CD8-positive, alpha-beta memory T cell (primary cell): ENCODE measurements around the gene GRID1. TPM values are rescaled to one million over a fixed set of nuclear protein-coding genes. Genes with fewer than 3 reads are reported as not detected.

Experiments
- CTCF ChIA-PET: fragments of 350-600 bp; sonication (Branson Sonifier 250); formaldehyde crosslinking; loops from one replicate; lab custom pipeline; 2021; ENCODE audit warnings: antibody characterized with exemption; lab: Charles Lee
- POLR2A ChIA-PET: fragments of 350-600 bp; sonication (Branson Sonifier 250); formaldehyde crosslinking; loops from one replicate; lab custom pipeline; 2021; ENCODE audit warnings: antibody characterized with exemption; lab: Charles Lee
- DNase-seq, 5 donors: peaks; one replicate each; pipeline versions ENCODE4 v3.0.0 to v3.0.0-alpha.2; 2020 to 2022; ENCODE audit warnings: mixed read lengths in 1 of 5
- H3K27ac ChIP-seq: one replicate; pipeline ENCODE4 v1.7.0; 2013; ENCODE audit warnings: low read depth, mild to moderate bottlenecking, low read length, moderate library complexity
- H3K27me3 ChIP-seq: 2 replicates; pipeline ENCODE4 v1.7.0; 2013; ENCODE audit warnings: low read length, mild to moderate bottlenecking; ENCODE audit not compliant: insufficient read depth, poor library complexity, severe bottlenecking
- H3K36me3 ChIP-seq: 2 replicates; pipeline ENCODE4 v1.7.0; 2013; ENCODE audit warnings: mild to moderate bottlenecking, low read length, moderate library complexity; ENCODE audit not compliant: insufficient read depth
- H3K4me1 ChIP-seq: 2 replicates; pipeline ENCODE4 v1.7.0; 2013; ENCODE audit warnings: mild to moderate bottlenecking, low read length, moderate library complexity; ENCODE audit not compliant: insufficient read depth
- H3K4me3 ChIP-seq: 2 replicates; pipeline ENCODE4 v1.7.0; 2013; ENCODE audit warnings: mild to moderate bottlenecking, low read length
- H3K9me3 ChIP-seq: 2 replicates; pipeline ENCODE4 v1.7.0; 2013; ENCODE audit warnings: mild to moderate bottlenecking, low read length
- H3K27ac Mint-ChIP-seq, 8 donors: one replicate each; pipeline ENCODE4 v1.8.0; 2020 to 2021; ENCODE audit warnings: mixed read lengths in 8 of 8, mild to moderate bottlenecking in 6 of 8, inconsistent platforms in 3 of 8, moderate library complexity in 3 of 8
- H3K27me3 Mint-ChIP-seq, 2 donors: one replicate each; pipeline ENCODE4 v1.8.0; 2020 to 2021; ENCODE audit warnings: mixed read lengths in 2 of 2, mild to moderate bottlenecking in 1 of 2, moderate library complexity in 1 of 2
- H3K36me3 Mint-ChIP-seq, 3 donors: one replicate each; pipeline ENCODE4 v1.8.0; 2020 to 2021; ENCODE audit warnings: mixed read lengths in 3 of 3, inconsistent platforms in 1 of 3, mild to moderate bottlenecking in 1 of 3
- H3K4me1 Mint-ChIP-seq, 3 donors: one replicate each; pipeline ENCODE4 v1.8.0; 2020 to 2021; ENCODE audit warnings: mixed read lengths in 3 of 3, inconsistent platforms in 1 of 3, mild to moderate bottlenecking in 1 of 3
- H3K4me3 Mint-ChIP-seq, 7 donors: one replicate each; pipeline ENCODE4 v1.8.0; 2020 to 2021; ENCODE audit warnings: mixed read lengths in 7 of 7, mild to moderate bottlenecking in 6 of 7, moderate library complexity in 4 of 7, inconsistent platforms in 2 of 7
- H3K9me3 Mint-ChIP-seq, 5 donors: one replicate each; pipeline ENCODE4 v1.8.0; 2020 to 2022; ENCODE audit warnings: mixed read lengths in 5 of 5, mild to moderate bottlenecking in 3 of 5, moderate library complexity in 2 of 5, inconsistent platforms in 1 of 5
- polyA plus RNA-seq: library from polyadenylated mRNA; unstranded; fragments of 300-500 nt; fragmentation: Illumina TruSeq; gene quantifications from one replicate; pipeline ENCODE4 v1.2.3, GENCODE V29; 2021
- total RNA-seq, 2 experiments: library from RNA; stranded (reverse); gene quantifications; one replicate each; pipeline ENCODE4 v1.2.3, GENCODE V29; 2021

GRID1 gene
- total and polyA plus RNA-seq, 3 experiments from 2014 or later, result not detected

GRCh38 chr10:86284355-86285105 is 82.1 kb downstream of the GRID1 start:
- Histone ChIP-seq H3K9me3 (no peaks in the 10 kb centered on the region), H3K27me3 (no peaks in the 10 kb centered on the region), H3K4me1 (no peaks in the 10 kb centered on the region), H3K36me3 (no peaks in the 10 kb centered on the region), H3K4me3 (no peak overlapping the region), H3K27ac (no peak overlapping the region)
- Mint-ChIP-seq H3K9me3 (peaks cover 0 to 5% (median 1%) of the 10 kb centered on the region in 5 donors), H3K27ac (no peak overlapping the region), H3K4me3 (no peak overlapping the region), H3K4me1 (no peaks in the 10 kb centered on the region), H3K27me3 (peaks cover 14 to 21% of the 10 kb centered on the region in 2 donors), H3K36me3 (no peaks in the 10 kb centered on the region)
- CTCF ChIA-PET, result no interaction called here
- POLR2A ChIA-PET, result no interaction called here
- DNase-seq, result no peak

DNA sequence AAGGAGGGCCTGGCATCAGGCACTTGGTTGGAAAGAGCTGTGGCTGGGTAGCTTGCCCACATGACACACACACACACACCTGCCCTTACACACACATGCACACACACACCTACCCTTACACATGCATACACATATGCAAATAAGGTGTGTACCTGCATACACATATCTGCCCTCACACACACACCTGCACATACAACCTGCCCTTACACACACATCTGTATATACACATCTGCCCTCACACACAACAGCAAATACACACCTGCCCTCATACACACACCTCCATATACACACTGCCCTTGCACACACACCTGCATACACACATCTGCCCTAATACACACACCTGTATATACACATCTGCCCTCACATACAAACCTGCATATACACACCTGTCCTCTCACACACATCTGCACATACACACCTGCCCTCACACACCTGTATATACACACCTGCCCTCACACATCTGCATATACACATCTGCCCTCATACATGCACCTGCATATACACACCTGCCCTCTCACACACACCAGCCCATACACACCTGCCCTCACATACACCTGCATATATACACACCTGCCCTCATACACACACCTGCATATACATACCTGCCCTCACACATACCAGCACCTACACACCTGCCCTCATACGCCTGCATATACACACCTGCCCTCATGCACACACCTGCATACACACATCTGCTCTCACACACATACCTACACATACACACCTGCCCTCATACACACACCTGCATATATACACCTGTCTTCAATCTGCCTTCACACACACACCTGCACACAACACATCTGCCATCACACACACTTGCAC is 82.9 kb downstream of the GRID1 start:
- Mint-ChIP-seq H3K36me3 (no peaks in the 10 kb centered on the region), H3K4me1 (no peaks in the 10 kb centered on the region), H3K27me3 (peaks cover 14 to 21% of the 10 kb centered on the region in 2 donors), H3K4me3 (no peak overlapping the region), H3K9me3 (peaks cover under 1 to 12% (median 3%) of the 10 kb centered on the region in 5 donors), H3K27ac (no peak overlapping the region)
- ChIA-PET CTCF (no interaction called here), POLR2A (no interaction called here)
- no peak for DNase-seq
- no peaks in the 10 kb centered on the region for H3K4me1 ChIP-seq
- H3K9me3 ChIP-seq, result no peaks in the 10 kb centered on the region
- H3K36me3 ChIP-seq, result no peaks in the 10 kb centered on the region
- H3K27me3 ChIP-seq, result no peaks in the 10 kb centered on the region
- no peak overlapping the region for H3K4me3 ChIP-seq
- H3K27ac ChIP-seq, result no peak overlapping the region

- ChIA-PET CTCF (no interaction called here), POLR2A (no interaction called here)
- Histone ChIP-seq H3K27me3 (no peaks in the 10 kb centered on the region), H3K4me1 (no peaks in the 10 kb centered on the region), H3K9me3 (no peaks in the 10 kb centered on the region), H3K27ac (no peak overlapping the region), H3K36me3 (no peaks in the 10 kb centered on the region), H3K4me3 (no peak overlapping the region)
- Mint-ChIP-seq H3K4me1 (no peaks in the 10 kb centered on the region), H3K27ac (peak overlapping the region in 1 of 8 donors; percentile 29), H3K9me3 (peaks cover 4 to 12% (median 6%) of the 10 kb centered on the region in 5 donors), H3K36me3 (no peaks in the 10 kb centered on the region), H3K27me3 (peaks cover 14 to 21% of the 10 kb centered on the region in 2 donors), H3K4me3 (no peak overlapping the region)
- DNase-seq, result no peak
Observed at GRCh38 chr10:86282664-86283465, 83.7 kb downstream of the GRID1 start.

- H3K36me3 Mint-ChIP-seq, result no peaks in the 10 kb centered on the region
- H3K4me1 Mint-ChIP-seq, result no peaks in the 10 kb centered on the region
- H3K27me3 Mint-ChIP-seq, result peaks cover 14 to 21% of the 10 kb centered on the region in 2 donors
- Histone ChIP-seq H3K27me3 (no peaks in the 10 kb centered on the region), H3K9me3 (no peaks in the 10 kb centered on the region), H3K27ac (no peak overlapping the region), H3K4me1 (no peaks in the 10 kb centered on the region), H3K36me3 (no peaks in the 10 kb centered on the region), H3K4me3 (no peak overlapping the region)
- POLR2A ChIA-PET, result no interaction called here
- CTCF ChIA-PET, result no interaction called here
- H3K27ac Mint-ChIP-seq, result no peak overlapping the region
- DNase-seq, result no peak
- H3K9me3 Mint-ChIP-seq, result peaks cover 5 to 15% (median 12%) of the 10 kb centered on the region in 5 donors
- no peak overlapping the region for H3K4me3 Mint-ChIP-seq
Observed at GRCh38 chr10:86281396-86281795, 85.2 kb downstream of the GRID1 start.

GRCh38 chr10:86269332-86269731 is 97.3 kb downstream of the GRID1 start:
- Histone ChIP-seq H3K9me3 (no peaks in the 10 kb centered on the region), H3K36me3 (no peaks in the 10 kb centered on the region), H3K27ac (no peak overlapping the region), H3K4me3 (no peak overlapping the region), H3K27me3 (no peaks in the 10 kb centered on the region), H3K4me1 (no peaks in the 10 kb centered on the region)
- H3K27ac Mint-ChIP-seq, result no peak overlapping the region
- no peak for DNase-seq
- no peaks in the 10 kb centered on the region for H3K4me1 Mint-ChIP-seq
- CTCF ChIA-PET, result no interaction called here
- H3K27me3 Mint-ChIP-seq, result peaks cover 6 to 27% of the 10 kb centered on the region in 2 donors
- H3K9me3 Mint-ChIP-seq, result peaks cover 2 to 18% (median 8%) of the 10 kb centered on the region in 5 donors
- POLR2A ChIA-PET, result no interaction called here
- no peaks in the 10 kb centered on the region for H3K36me3 Mint-ChIP-seq
- H3K4me3 Mint-ChIP-seq, result no peak overlapping the region

DNA sequence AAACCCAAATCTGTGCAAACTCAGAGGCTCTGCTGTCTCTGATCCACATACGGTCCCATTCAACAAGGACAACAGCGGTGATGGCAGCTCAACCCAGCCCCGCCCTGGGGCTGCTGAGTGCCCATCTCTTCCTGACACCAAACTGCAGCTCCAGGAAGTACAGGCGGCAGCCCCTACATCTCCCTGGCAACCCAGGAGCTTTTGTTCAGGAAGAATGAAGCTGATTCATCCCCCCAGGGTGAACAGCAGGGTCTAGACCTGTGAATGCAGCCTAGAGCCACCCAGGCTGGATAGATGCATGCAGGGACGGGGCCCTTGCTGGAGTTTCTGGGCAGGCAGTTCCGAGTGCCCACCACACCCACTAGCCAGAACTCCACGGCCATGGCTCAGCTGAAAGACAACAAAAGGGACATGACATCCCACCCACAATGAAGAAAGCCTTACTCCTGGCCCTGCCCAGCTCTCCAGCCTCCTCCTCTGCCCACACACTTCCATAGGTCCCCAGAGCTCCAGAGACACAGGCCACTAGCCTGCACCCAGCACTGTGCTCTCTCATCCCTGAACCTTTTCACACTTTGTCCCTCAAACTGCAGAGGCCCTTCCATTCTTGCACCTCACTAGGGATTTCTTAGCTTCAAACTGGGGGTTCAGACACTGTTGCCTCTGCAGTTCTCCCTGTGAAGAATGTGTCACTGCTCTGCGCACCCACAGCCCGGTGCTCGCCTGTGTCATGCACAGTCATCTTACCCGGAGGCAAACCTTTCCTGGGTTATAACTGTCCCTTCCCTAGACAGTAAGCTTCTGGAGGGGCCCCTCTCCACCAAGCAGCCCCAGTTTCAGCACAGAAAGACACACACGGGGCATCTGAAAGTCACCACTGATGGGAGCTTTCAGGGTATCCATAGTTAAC is 99.1 kb downstream of the GRID1 start:
- Histone ChIP-seq H3K27ac (no peak overlapping the region), H3K36me3 (no peaks in the 10 kb centered on the region), H3K9me3 (no peaks in the 10 kb centered on the region), H3K4me3 (no peak overlapping the region), H3K4me1 (no peaks in the 10 kb centered on the region), H3K27me3 (no peaks in the 10 kb centered on the region)
- no peak overlapping the region for H3K27ac Mint-ChIP-seq
- POLR2A ChIA-PET, result no interaction called here
- H3K4me3 Mint-ChIP-seq, result peak overlapping the region in 1 of 7 donors; percentile 63
- H3K27me3 Mint-ChIP-seq, result peaks cover 9 to 33% of the 10 kb centered on the region in 2 donors
- H3K9me3 Mint-ChIP-seq, result peaks cover 0 to 17% (median 8%) of the 10 kb centered on the region in 5 donors
- no peak for DNase-seq
- peaks cover 0 to 4% (median 0%) of the 10 kb centered on the region in 3 donors for H3K4me1 Mint-ChIP-seq
- CTCF ChIA-PET, result no interaction called here
- no peaks in the 10 kb centered on the region for H3K36me3 Mint-ChIP-seq

DNA sequence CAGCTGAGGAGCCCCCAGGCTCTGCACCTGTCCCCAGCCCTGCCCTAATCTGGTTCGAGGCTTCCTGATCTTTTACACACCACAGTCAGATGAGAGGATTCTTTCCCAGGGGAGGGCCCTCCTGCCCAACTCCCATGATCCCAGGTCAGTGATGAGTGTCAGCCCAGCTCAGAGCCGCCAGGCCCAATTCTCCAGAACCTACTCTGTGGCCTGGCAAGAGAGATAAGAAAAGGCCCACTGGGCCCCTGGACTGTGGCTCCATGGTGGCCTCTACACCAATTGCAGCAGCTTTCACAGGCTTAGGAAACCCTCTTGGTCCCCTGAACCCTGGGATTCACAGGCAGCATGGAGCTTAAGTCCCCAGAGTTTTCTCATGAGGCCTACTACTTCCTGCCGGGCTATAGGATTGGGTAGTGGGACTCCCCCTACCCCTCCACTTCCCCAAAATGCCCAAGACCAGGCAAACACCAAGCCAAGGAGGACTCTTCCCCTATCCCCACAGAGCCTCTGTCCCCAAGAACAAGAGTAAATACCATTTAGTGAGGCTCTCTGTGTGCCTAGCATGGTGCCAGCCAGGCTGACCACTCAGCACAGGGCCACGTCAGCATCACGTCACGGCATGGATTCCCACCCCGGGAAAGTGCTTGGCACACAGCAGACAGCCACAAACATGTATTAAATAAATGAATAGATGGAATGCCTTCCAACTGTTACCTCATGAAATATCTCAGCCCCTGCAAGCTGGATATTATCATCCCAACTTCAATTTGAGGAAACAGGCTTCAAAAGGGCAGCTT is 100.0 kb downstream of the GRID1 start:
- Histone ChIP-seq H3K27me3 (no peaks in the 10 kb centered on the region), H3K27ac (no peak overlapping the region), H3K4me1 (no peaks in the 10 kb centered on the region), H3K36me3 (no peaks in the 10 kb centered on the region), H3K4me3 (no peak overlapping the region), H3K9me3 (no peaks in the 10 kb centered on the region)
- Mint-ChIP-seq H3K27ac (no peak overlapping the region), H3K4me1 (peaks cover 0 to 4% (median 0%) of the 10 kb centered on the region in 3 donors), H3K4me3 (peak overlapping the region in 1 of 7 donors; percentile 6), H3K27me3 (peaks cover 9 to 33% of the 10 kb centered on the region in 2 donors), H3K36me3 (no peaks in the 10 kb centered on the region), H3K9me3 (peaks cover 0 to 12% (median 6%) of the 10 kb centered on the region in 5 donors)
- ChIA-PET CTCF (no interaction called here), POLR2A (no interaction called here)
- no peak for DNase-seq
